PFSK-1 (cell line): ENCODE data around the gene TSFM.

Experiments used
- FOXP2 ChIP-seq: optimal IDR thresholded peaks from 2 replicates; pipeline ENCODE3; 2011; ENCODE audit warnings: borderline replicate concordance, control low read depth, inconsistent platforms; ENCODE audit not compliant: insufficient read depth; ENCODE audit errors: extremely low read length, extremely low read depth
- POLR2AphosphoS5 ChIP-seq: IDR thresholded peaks from 2 replicates; pipeline ENCODE4 v1.6.1; 2012; ENCODE audit warnings: low read depth, mild to moderate bottlenecking, control low read depth, low read length, moderate library complexity
- REST ChIP-seq, 2 experiments: IDR thresholded peaks; 2 replicates each; pipeline versions ENCODE4 v1.6.1 to v1.8.0; 2011 to 2012; ENCODE audit warnings: low read depth in 2 of 2, low read length in 2 of 2, control low read depth in 1 of 2, inconsistent platforms in 1 of 2, mild to moderate bottlenecking in 1 of 2, moderate library complexity in 1 of 2; ENCODE audit not compliant: insufficient read depth in 1 of 2
- SIN3A ChIP-seq: IDR thresholded peaks from 2 replicates; pipeline ENCODE4 v1.6.1; 2012; ENCODE audit warnings: mild to moderate bottlenecking, low read length, moderate library complexity, borderline replicate concordance; ENCODE audit not compliant: insufficient read depth
- TAF1 ChIP-seq: IDR thresholded peaks from 2 replicates; pipeline ENCODE4 v1.6.1; 2012; ENCODE audit warnings: low read length, control low read depth, borderline replicate concordance; ENCODE audit not compliant: insufficient read depth

The TSFM gene

GRCh38 chr12:57735952-57736740 lies 46.4 kb upstream of the TSFM start:
- TF ChIP-seq TAF1 = no peak
- no peak for TF ChIP-seq POLR2AphosphoS5
- no peak for TF ChIP-seq SIN3A
- TF ChIP-seq FOXP2 = no peak
- TF ChIP-seq REST (IDR thresholded peaks at IDR 0.05; ENCODE audit: insufficient read depth in 1 of 2, low read depth in 2 of 2, low read length in 2 of 2) = no peak

DNA sequence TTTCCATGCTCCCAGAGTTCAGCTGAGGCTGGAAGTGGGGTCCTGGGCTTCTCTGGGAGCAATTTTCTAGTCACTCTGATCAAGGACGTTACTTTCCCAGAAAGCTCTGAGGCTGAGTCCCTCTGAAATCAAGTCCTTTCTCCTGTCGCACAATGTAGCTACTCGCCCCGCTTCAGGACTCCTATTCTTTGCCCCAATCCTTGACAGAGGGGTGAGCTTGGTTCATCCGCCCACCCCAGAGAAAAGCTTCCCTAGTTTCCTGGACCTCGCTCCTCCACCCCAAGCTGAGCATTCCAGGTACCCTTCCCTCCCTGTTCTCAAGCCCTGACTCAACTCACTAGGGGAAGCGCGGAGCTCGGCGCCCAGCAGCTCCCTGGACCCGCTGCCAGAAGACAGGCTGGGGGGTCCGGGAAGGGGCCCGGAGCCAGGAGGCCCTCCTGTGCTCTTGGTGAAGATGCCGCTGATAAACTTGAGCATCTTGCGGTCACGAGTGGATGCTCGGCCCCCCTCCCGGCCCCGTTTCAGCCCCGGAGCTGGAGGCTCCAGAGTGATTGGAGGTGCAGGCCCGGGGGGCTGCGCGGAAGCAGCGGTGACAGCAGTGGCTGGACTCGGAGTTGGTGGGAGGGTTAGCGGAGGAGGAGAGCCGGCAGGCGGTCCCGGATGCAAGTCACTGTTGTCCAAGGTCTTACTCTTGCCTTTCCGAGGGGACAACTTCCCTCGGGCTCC lies 45.7 kb upstream of the TSFM start:
- TF ChIP-seq TAF1 = no peak
- no peak for TF ChIP-seq FOXP2
- no peak for TF ChIP-seq POLR2AphosphoS5
- TF ChIP-seq REST (IDR thresholded peaks at IDR 0.05; ENCODE audit: insufficient read depth in 1 of 2, low read depth in 2 of 2, low read length in 2 of 2) = no peak
- no peak for TF ChIP-seq SIN3A

- TF ChIP-seq FOXP2 (no peak), REST (IDR thresholded peaks at IDR 0.05; ENCODE audit: insufficient read depth in 1 of 2, low read depth in 2 of 2, low read length in 2 of 2) (no peak), POLR2AphosphoS5 (no peak), TAF1 (no peak), SIN3A (no peak)
These were observed 44.8 kb upstream of the TSFM start for GRCh38 chr12:57737467-57738460.

- TF ChIP-seq REST (IDR thresholded peaks at IDR 0.05; ENCODE audit: insufficient read depth in 1 of 2, low read depth in 2 of 2, low read length in 2 of 2) (no peak), SIN3A (no peak), TAF1 (no peak), POLR2AphosphoS5 (no peak)
These were observed 43.8 kb upstream of the TSFM start, which contains the start of gene AGAP2 for GRCh38 chr12:57738661-57739237. Gene AGAP2, minus strand, starts transcription at chr12:57738742. Its CDS starts 496 bp downstream, at chr12:57738246.
